ENCODE measurements around the gene RSBN1L. TPM values are rescaled to one million over a fixed set of nuclear protein-coding genes. Genes with fewer than 3 reads are reported as not detected.

The RSBN1L gene
- total and polyA plus RNA-seq, 3 experiments from 2014 or later: 9.6 to 24.5 (median 23.4) TPM

- Histone ChIP-seq H3K27me3 (ENCODE audit: insufficient read depth, low read length, poor library complexity, severe bottlenecking) (no peaks in the 10 kb centered on the region), H3K4me1 (ENCODE audit: insufficient read depth, low read length) (no peaks in the 10 kb centered on the region), H3K27ac (ENCODE audit: low read depth, low read length) (no peak overlapping the region), H3K9me3 (ENCODE audit: low read length) (peaks cover 22% of the 10 kb centered on the region), H3K36me3 (ENCODE audit: insufficient read depth, low read length) (no peaks in the 10 kb centered on the region), H3K4me3 (ENCODE audit: low read length) (no peak overlapping the region)
- ChIA-PET POLR2A (no interaction called here), CTCF (no interaction called here)
- peaks cover 0 to 2% of the 10 kb centered on the region in 2 donors for H3K27me3 Mint-ChIP-seq
- no peak for DNase-seq
- peak overlapping the region in 2 of 8 donors; percentile 22 to 41 for H3K27ac Mint-ChIP-seq
- H3K4me3 Mint-ChIP-seq: no peak overlapping the region
- H3K4me1 Mint-ChIP-seq: peaks cover 39 to 48% (median 41%) of the 10 kb centered on the region in 3 donors
- H3K36me3 Mint-ChIP-seq: peaks cover 32 to 69% (median 55%) of the 10 kb centered on the region in 3 donors
- peaks cover 29 to 49% (median 43%) of the 10 kb centered on the region in 5 donors for H3K9me3 Mint-ChIP-seq
Observed at GRCh38 chr7:77819021-77819420, 122.8 kb downstream of the RSBN1L start.

DNA sequence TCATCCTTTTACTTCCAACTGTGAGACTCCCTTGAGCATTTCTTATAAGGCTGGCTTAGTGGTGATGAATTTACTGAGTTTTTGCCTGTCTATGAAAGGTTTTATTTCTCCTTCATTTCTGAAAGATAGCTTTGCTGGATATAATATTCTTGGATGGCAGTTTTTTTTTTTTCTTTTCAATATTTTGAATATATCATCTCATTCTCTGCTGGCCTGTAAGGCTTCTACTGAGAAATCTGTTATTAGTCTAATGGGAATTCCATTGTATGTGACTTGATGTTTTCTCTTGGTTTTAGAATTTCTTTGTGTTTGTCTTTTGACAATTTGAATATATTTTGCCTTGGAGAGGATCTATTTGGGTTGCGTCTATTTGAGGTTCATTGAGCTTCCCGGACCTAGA lies 124.7 kb downstream of the RSBN1L start:
- H3K4me3 Mint-ChIP-seq: no peak overlapping the region
- H3K36me3 ChIP-seq (ENCODE audit: insufficient read depth, low read length): no peaks in the 10 kb centered on the region
- H3K27ac Mint-ChIP-seq: no peak overlapping the region
- no peak overlapping the region for H3K4me3 ChIP-seq (ENCODE audit: low read length)
- H3K4me1 ChIP-seq (ENCODE audit: insufficient read depth, low read length): no peaks in the 10 kb centered on the region
- H3K9me3 Mint-ChIP-seq: peaks cover 36 to 58% (median 49%) of the 10 kb centered on the region in 5 donors
- DNase-seq: no peak
- H3K9me3 ChIP-seq (ENCODE audit: low read length): peaks cover 22% of the 10 kb centered on the region
- no peak overlapping the region for H3K27ac ChIP-seq (ENCODE audit: low read depth, low read length)
- H3K27me3 ChIP-seq (ENCODE audit: insufficient read depth, low read length, poor library complexity, severe bottlenecking): no peaks in the 10 kb centered on the region
- POLR2A ChIA-PET: interaction anchor here (1.1 kb wide), 1 partner anchor 18 kb away, joined by 3 read pairs; no protein-coding TSS in a partner anchor
- CTCF ChIA-PET: no interaction called here
- H3K27me3 Mint-ChIP-seq: peaks cover 0 to 2% of the 10 kb centered on the region in 2 donors
- H3K36me3 Mint-ChIP-seq: peaks cover 31 to 78% (median 54%) of the 10 kb centered on the region in 3 donors
- peaks cover 39 to 43% (median 41%) of the 10 kb centered on the region in 3 donors for H3K4me1 Mint-ChIP-seq

GRCh38 chr7:77822269-77822668 lies 126.0 kb downstream of the RSBN1L start:
- ChIA-PET CTCF (no interaction called here), POLR2A (no interaction called here)
- peaks cover 39 to 44% (median 43%) of the 10 kb centered on the region in 3 donors for H3K4me1 Mint-ChIP-seq
- H3K9me3 Mint-ChIP-seq: peaks cover 32 to 54% (median 45%) of the 10 kb centered on the region in 5 donors
- H3K4me3 Mint-ChIP-seq: no peak overlapping the region
- no peaks in the 10 kb centered on the region for H3K36me3 ChIP-seq (ENCODE audit: insufficient read depth, low read length)
- peaks cover 22% of the 10 kb centered on the region for H3K9me3 ChIP-seq (ENCODE audit: low read length)
- H3K36me3 Mint-ChIP-seq: peaks cover 24 to 72% (median 44%) of the 10 kb centered on the region in 3 donors
- no peaks in the 10 kb centered on the region for H3K4me1 ChIP-seq (ENCODE audit: insufficient read depth, low read length)
- H3K4me3 ChIP-seq (ENCODE audit: low read length): no peak overlapping the region
- no peak overlapping the region for H3K27ac ChIP-seq (ENCODE audit: low read depth, low read length)
- H3K27ac Mint-ChIP-seq: peak overlapping the region in 1 of 8 donors; percentile 60
- peaks cover 0 to 2% of the 10 kb centered on the region in 2 donors for H3K27me3 Mint-ChIP-seq
- no peaks in the 10 kb centered on the region for H3K27me3 ChIP-seq (ENCODE audit: insufficient read depth, low read length, poor library complexity, severe bottlenecking)
- DNase-seq: no peak

DNA sequence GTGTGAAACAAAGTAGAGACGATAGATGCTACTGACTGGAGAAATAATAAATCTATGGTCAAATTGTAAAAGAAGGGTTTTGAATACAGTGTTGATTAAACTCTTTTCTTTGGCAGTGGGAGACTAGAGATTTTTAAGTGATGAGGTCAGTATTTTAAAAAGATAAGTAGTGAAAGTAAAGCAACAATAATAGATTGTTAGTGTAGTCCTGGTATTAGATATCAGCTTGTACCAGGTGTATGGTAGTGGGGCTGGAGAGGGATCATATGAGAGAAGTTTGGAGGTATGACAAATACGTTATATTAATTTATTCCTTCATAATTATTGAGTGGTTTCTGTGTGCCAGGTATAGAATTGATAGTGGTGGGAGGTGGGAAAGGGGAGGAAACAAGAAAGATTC lies 127.5 kb downstream of the RSBN1L start:
- H3K36me3 Mint-ChIP-seq: peaks cover 20 to 59% (median 31%) of the 10 kb centered on the region in 3 donors
- CTCF ChIA-PET: no interaction called here
- peaks cover 22% of the 10 kb centered on the region for H3K9me3 ChIP-seq (ENCODE audit: low read length)
- DNase-seq: no peak
- no peaks in the 10 kb centered on the region for H3K27me3 ChIP-seq (ENCODE audit: insufficient read depth, low read length, poor library complexity, severe bottlenecking)
- no peak overlapping the region for H3K4me3 ChIP-seq (ENCODE audit: low read length)
- H3K4me1 ChIP-seq (ENCODE audit: insufficient read depth, low read length): no peaks in the 10 kb centered on the region
- peaks cover 0 to 2% of the 10 kb centered on the region in 2 donors for H3K27me3 Mint-ChIP-seq
- no peak overlapping the region for H3K4me3 Mint-ChIP-seq
- H3K27ac ChIP-seq (ENCODE audit: low read depth, low read length): no peak overlapping the region
- POLR2A ChIA-PET: no interaction called here
- peaks cover 25 to 47% (median 41%) of the 10 kb centered on the region in 5 donors for H3K9me3 Mint-ChIP-seq
- H3K36me3 ChIP-seq (ENCODE audit: insufficient read depth, low read length): no peaks in the 10 kb centered on the region
- H3K27ac Mint-ChIP-seq: no peak overlapping the region
- peaks cover 41 to 46% (median 43%) of the 10 kb centered on the region in 3 donors for H3K4me1 Mint-ChIP-seq

DNA sequence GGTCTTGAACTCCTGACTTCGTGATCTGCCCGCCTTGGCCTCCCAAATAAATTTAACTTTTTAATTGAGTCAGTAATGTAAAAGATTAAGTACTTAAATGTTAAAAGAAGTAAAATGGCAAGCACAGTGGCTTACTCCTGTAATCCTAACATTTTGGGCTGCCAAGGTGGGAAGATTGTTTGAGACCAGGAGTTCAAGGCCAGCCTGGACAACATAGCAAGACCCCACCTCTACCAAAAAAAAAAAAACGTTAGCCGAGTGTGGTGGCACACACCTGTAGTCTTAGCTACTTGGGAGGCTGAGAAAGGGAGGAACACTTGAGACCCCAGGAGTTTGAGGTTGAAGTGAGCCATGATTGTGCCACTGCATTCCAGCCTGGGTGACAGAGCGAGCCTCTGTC lies 128.4 kb downstream of the RSBN1L start:
- CTCF ChIA-PET: no interaction called here
- Histone ChIP-seq H3K36me3 (ENCODE audit: insufficient read depth, low read length) (no peaks in the 10 kb centered on the region), H3K27me3 (ENCODE audit: insufficient read depth, low read length, poor library complexity, severe bottlenecking) (no peaks in the 10 kb centered on the region), H3K27ac (ENCODE audit: low read depth, low read length) (no peak overlapping the region), H3K9me3 (ENCODE audit: low read length) (peaks cover 22% of the 10 kb centered on the region), H3K4me3 (ENCODE audit: low read length) (no peak overlapping the region), H3K4me1 (ENCODE audit: insufficient read depth, low read length) (no peaks in the 10 kb centered on the region)
- POLR2A ChIA-PET: no interaction called here
- Mint-ChIP-seq H3K9me3 (peaks cover 19 to 40% (median 37%) of the 10 kb centered on the region in 5 donors), H3K27me3 (peaks cover 0 to 2% of the 10 kb centered on the region in 2 donors), H3K36me3 (peaks cover 14 to 51% (median 24%) of the 10 kb centered on the region in 3 donors), H3K27ac (peak overlapping the region in 1 of 8 donors; percentile 23), H3K4me1 (peaks cover 38 to 46% (median 45%) of the 10 kb centered on the region in 3 donors), H3K4me3 (no peak overlapping the region)
- no peak for DNase-seq

- no peak overlapping the region for H3K27ac ChIP-seq (ENCODE audit: low read depth, low read length)
- CTCF ChIA-PET: no interaction called here
- H3K36me3 Mint-ChIP-seq: peaks cover 11 to 46% (median 19%) of the 10 kb centered on the region in 3 donors
- POLR2A ChIA-PET: no interaction called here
- H3K4me1 ChIP-seq (ENCODE audit: insufficient read depth, low read length): no peaks in the 10 kb centered on the region
- H3K36me3 ChIP-seq (ENCODE audit: insufficient read depth, low read length): no peaks in the 10 kb centered on the region
- peaks cover 0 to under 1% of the 10 kb centered on the region in 2 donors for H3K27me3 Mint-ChIP-seq
- H3K9me3 ChIP-seq (ENCODE audit: low read length): peaks cover 18% of the 10 kb centered on the region
- H3K4me1 Mint-ChIP-seq: peaks cover 36 to 50% (median 50%) of the 10 kb centered on the region in 3 donors
- peaks cover 16 to 35% (median 33%) of the 10 kb centered on the region in 5 donors for H3K9me3 Mint-ChIP-seq
- H3K4me3 Mint-ChIP-seq: no peak overlapping the region
- no peak overlapping the region for H3K4me3 ChIP-seq (ENCODE audit: low read length)
- DNase-seq: no peak
- no peaks in the 10 kb centered on the region for H3K27me3 ChIP-seq (ENCODE audit: insufficient read depth, low read length, poor library complexity, severe bottlenecking)
- H3K27ac Mint-ChIP-seq: no peak overlapping the region
Observed at GRCh38 chr7:77825131-77825530, 128.9 kb downstream of the RSBN1L start.

GRCh38 chr7:77826300-77826699 lies 130.0 kb downstream of the RSBN1L start:
- H3K9me3 ChIP-seq (ENCODE audit: low read length): peaks cover 6% of the 10 kb centered on the region
- no peaks in the 10 kb centered on the region for H3K4me1 ChIP-seq (ENCODE audit: insufficient read depth, low read length)
- no peak for DNase-seq
- H3K27ac Mint-ChIP-seq: peak overlapping the region in 1 of 8 donors; percentile 80
- peaks cover 44 to 61% (median 56%) of the 10 kb centered on the region in 3 donors for H3K4me1 Mint-ChIP-seq
- H3K36me3 Mint-ChIP-seq: peaks cover 3 to 34% (median 9%) of the 10 kb centered on the region in 3 donors
- no peak overlapping the region for H3K27ac ChIP-seq (ENCODE audit: low read depth, low read length)
- no peaks in the 10 kb centered on the region for H3K27me3 Mint-ChIP-seq
- CTCF ChIA-PET: no interaction called here
- H3K27me3 ChIP-seq (ENCODE audit: insufficient read depth, low read length, poor library complexity, severe bottlenecking): no peaks in the 10 kb centered on the region
- H3K36me3 ChIP-seq (ENCODE audit: insufficient read depth, low read length): no peaks in the 10 kb centered on the region
- peaks cover 9 to 23% (median 21%) of the 10 kb centered on the region in 5 donors for H3K9me3 Mint-ChIP-seq
- no peak overlapping the region for H3K4me3 ChIP-seq (ENCODE audit: low read length)
- POLR2A ChIA-PET: no interaction called here
- H3K4me3 Mint-ChIP-seq: no peak overlapping the region

- H3K27ac Mint-ChIP-seq: no peak overlapping the region
- H3K4me3 ChIP-seq (ENCODE audit: low read length): no peak overlapping the region
- ChIA-PET POLR2A (no interaction called here), CTCF (no interaction called here)
- H3K9me3 ChIP-seq (ENCODE audit: low read length): no peaks in the 10 kb centered on the region
- no peaks in the 10 kb centered on the region for H3K4me1 ChIP-seq (ENCODE audit: insufficient read depth, low read length)
- H3K27me3 Mint-ChIP-seq: no peaks in the 10 kb centered on the region
- H3K36me3 ChIP-seq (ENCODE audit: insufficient read depth, low read length): no peaks in the 10 kb centered on the region
- peaks cover 46 to 66% (median 64%) of the 10 kb centered on the region in 3 donors for H3K4me1 Mint-ChIP-seq
- H3K27me3 ChIP-seq (ENCODE audit: insufficient read depth, low read length, poor library complexity, severe bottlenecking): no peaks in the 10 kb centered on the region
- H3K27ac ChIP-seq (ENCODE audit: low read depth, low read length): no peak overlapping the region
- H3K4me3 Mint-ChIP-seq: peak overlapping the region in 1 of 7 donors; percentile 1
- H3K9me3 Mint-ChIP-seq: peaks cover 8 to 15% (median 10%) of the 10 kb centered on the region in 5 donors
- no peak for DNase-seq
- peaks cover 0 to 25% (median 0%) of the 10 kb centered on the region in 3 donors for H3K36me3 Mint-ChIP-seq
Observed at GRCh38 chr7:77827999-77828398, 131.7 kb downstream of the RSBN1L start.

Measured in CD8-positive, alpha-beta memory T cell (primary cell).